Uterus (tissue), 2 donors: Measurements from ENCODE around the gene OSTN.

Source experiments
- POLR2A ChIP-seq, 2 donors: fragments of 450-650 bp; IDR thresholded peaks; one replicate each; pipeline ENCODE4 v1.6.1; 2016; ENCODE audit warnings: antibody characterized with exemption in 2 of 2, mild to moderate bottlenecking in 1 of 2, moderate library complexity in 1 of 2
- TF ChIP-seq, protein P1 (sequence below), 4 experiments: fragments of 200-600 bp in 2 of 4; fragments of 450-650 bp in 2 of 4; sonication (generic) in 2 of 4; IDR thresholded peaks; one replicate each; pipeline ENCODE4 v1.5.1; 2016 to 2019; ENCODE audit warnings: antibody characterized with exemption in 4 of 4, mild to moderate bottlenecking in 2 of 4, moderate library complexity in 1 of 4

DNA sequence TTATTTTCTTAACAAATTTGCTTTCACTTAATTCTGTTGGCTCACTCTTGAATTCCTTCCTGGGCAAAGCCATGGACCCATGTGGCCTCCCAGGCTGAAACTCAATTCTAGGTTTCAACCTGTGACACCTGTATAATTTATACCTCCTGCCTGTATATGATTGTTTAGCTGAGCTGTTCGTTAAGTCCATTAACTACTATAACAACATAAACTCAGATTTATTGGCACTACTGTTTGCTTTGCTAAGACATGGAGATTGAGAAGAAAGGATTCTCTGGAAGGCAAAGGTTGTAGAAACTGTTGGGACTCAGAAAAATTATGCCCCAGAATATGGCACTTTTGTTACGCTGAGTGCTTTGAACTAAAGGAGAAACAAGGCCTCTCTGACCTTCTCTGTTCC, 103.4 kb downstream of the OSTN start:
- TF ChIP-seq, protein P1, sequence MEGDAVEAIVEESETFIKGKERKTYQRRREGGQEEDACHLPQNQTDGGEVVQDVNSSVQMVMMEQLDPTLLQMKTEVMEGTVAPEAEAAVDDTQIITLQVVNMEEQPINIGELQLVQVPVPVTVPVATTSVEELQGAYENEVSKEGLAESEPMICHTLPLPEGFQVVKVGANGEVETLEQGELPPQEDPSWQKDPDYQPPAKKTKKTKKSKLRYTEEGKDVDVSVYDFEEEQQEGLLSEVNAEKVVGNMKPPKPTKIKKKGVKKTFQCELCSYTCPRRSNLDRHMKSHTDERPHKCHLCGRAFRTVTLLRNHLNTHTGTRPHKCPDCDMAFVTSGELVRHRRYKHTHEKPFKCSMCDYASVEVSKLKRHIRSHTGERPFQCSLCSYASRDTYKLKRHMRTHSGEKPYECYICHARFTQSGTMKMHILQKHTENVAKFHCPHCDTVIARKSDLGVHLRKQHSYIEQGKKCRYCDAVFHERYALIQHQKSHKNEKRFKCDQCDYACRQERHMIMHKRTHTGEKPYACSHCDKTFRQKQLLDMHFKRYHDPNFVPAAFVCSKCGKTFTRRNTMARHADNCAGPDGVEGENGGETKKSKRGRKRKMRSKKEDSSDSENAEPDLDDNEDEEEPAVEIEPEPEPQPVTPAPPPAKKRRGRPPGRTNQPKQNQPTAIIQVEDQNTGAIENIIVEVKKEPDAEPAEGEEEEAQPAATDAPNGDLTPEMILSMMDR (IDR thresholded peaks at IDR 0.05): no peak
- no peak for TF ChIP-seq POLR2A (IDR thresholded peaks at IDR 0.05)
